Ammon's horn (tissue), 1 donor: ENCODE data around the gene ESAM.
A peak's percentile ranks its signal among the peaks of the same experiment; 100 is the strongest.

ENCODE experiments used
- DNase-seq: peaks from one replicate; pipeline ENCODE4 v3.0.0-alpha.2; 2016; ENCODE audit warnings: low spot score

Gene ESAM

GRCh38 chr11:124762105-124762623, at the start of gene ESAM:
ESAM (minus strand) TSS chr11:124762290; CDS start chr11:124762154, 136 bp downstream.
- no peak for DNase-seq

- DNase-seq, result no peak
Measured at GRCh38 chr11:124811399-124812125, 49.5 kb upstream of the ESAM start.

- no peak for DNase-seq
Measured at GRCh38 chr11:124807660-124808270, 45.7 kb upstream of the ESAM start.

GRCh38 chr11:124807201-124807600, 45.1 kb upstream of the ESAM start:
- DNase-seq, result no peak

- DNase-seq, result no peak
Measured at GRCh38 chr11:124804884-124805283, 42.8 kb upstream of the ESAM start.

- no peak for DNase-seq
Measured at GRCh38 chr11:124801636-124802312, 39.7 kb upstream of the ESAM start.

GRCh38 chr11:124801014-124801413, 38.9 kb upstream of the ESAM start:
- no peak for DNase-seq

- peak; percentile 89 for DNase-seq
Measured at GRCh38 chr11:124800226-124800929, 38.3 kb upstream of the ESAM start, which contains the start of gene MSANTD2. MSANTD2 (minus strand) TSS chr11:124800406; CDS start chr11:124800380, 26 bp downstream.

GRCh38 chr11:124799348-124800225, 37.5 kb upstream of the ESAM start:
- peak; percentile 25 for DNase-seq

GRCh38 chr11:124798991-124799347, 36.9 kb upstream of the ESAM start:
- no peak for DNase-seq

GRCh38 chr11:124796312-124796711, 34.2 kb upstream of the ESAM start:
- no peak for DNase-seq

GRCh38 chr11:124793466-124794278, 31.6 kb upstream of the ESAM start:
- DNase-seq, result no peak

GRCh38 chr11:124791626-124792341, 29.7 kb upstream of the ESAM start:
- no peak for DNase-seq

- DNase-seq, result no peak
Measured at GRCh38 chr11:124788521-124788920, 26.4 kb upstream of the ESAM start.

- DNase-seq, result no peak
Measured at GRCh38 chr11:124784051-124784450, 22.0 kb upstream of the ESAM start.

- no peak for DNase-seq
Measured at GRCh38 chr11:124783002-124783401, 20.9 kb upstream of the ESAM start.

- no peak for DNase-seq
Measured at GRCh38 chr11:124779568-124779967, 17.5 kb upstream of the ESAM start.

GRCh38 chr11:124778281-124778680, 16.2 kb upstream of the ESAM start:
- DNase-seq, result no peak

- no peak for DNase-seq
Measured at GRCh38 chr11:124776865-124777645, 15.0 kb upstream of the ESAM start.
